Stimulated activated CD4-positive, alpha-beta T cell treated with anti-CD3 and anti-CD28 coated beads, Interleukin-4, amount 100 ng/mL, for 4 hours (primary cell): ENCODE data around the gene FNIP1.
"Not testable (repeated sequence)": the region's sequence is repeated elsewhere in the genome, so short reads cannot be mapped to it uniquely, and the experiment has no call there.

Source experiments
- DNase-seq, 2 experiments: peaks; one replicate each; pipeline ENCODE4 v3.0.0-alpha.2; 2020

Gene FNIP1

GRCh38 chr5:131635684-131636572 is 160.9 kb downstream of the FNIP1 start:
- DNase-seq: no peak

- peak; percentile 90 to 97 for DNase-seq
These were observed 161.7 kb downstream of the FNIP1 start, which contains the start of gene RAPGEF6 for GRCh38 chr5:131634996-131635683. Gene RAPGEF6, minus strand, starts transcription at chr5:131635229. Its CDS starts 199 bp downstream, at chr5:131635030.

GRCh38 chr5:131634666-131634995 is 162.2 kb downstream of the FNIP1 start:
- DNase-seq: peak; percentile 41 to 42

GRCh38 chr5:131634238-131634637 is 162.6 kb downstream of the FNIP1 start:
- DNase-seq: no peak

GRCh38 chr5:131633830-131634229 is 163.0 kb downstream of the FNIP1 start:
- no peak for DNase-seq

GRCh38 chr5:131630963-131631350 is 165.9 kb downstream of the FNIP1 start:
- no peak for DNase-seq

- DNase-seq: no peak
These were observed 166.4 kb downstream of the FNIP1 start for GRCh38 chr5:131630208-131630962.

- no peak for DNase-seq
These were observed 167.8 kb downstream of the FNIP1 start for GRCh38 chr5:131628990-131629389.

- DNase-seq: no peak
These were observed 169.5 kb downstream of the FNIP1 start for GRCh38 chr5:131627207-131627865.

GRCh38 chr5:131622633-131623032 is 174.2 kb downstream of the FNIP1 start:
- no peak for DNase-seq

GRCh38 chr5:131621164-131621563 is 175.7 kb downstream of the FNIP1 start:
- DNase-seq: not testable (repeated sequence)

GRCh38 chr5:131619102-131619501 is 177.7 kb downstream of the FNIP1 start:
- DNase-seq: no peak

GRCh38 chr5:131617140-131617822 is 179.5 kb downstream of the FNIP1 start:
- no peak for DNase-seq

GRCh38 chr5:131615957-131616356 is 180.9 kb downstream of the FNIP1 start:
- no peak for DNase-seq

- DNase-seq: no peak
These were observed 183.4 kb downstream of the FNIP1 start for GRCh38 chr5:131613423-131613822.

- DNase-seq: no peak
These were observed 185.8 kb downstream of the FNIP1 start for GRCh38 chr5:131611064-131611381.

- DNase-seq: no peak
These were observed 186.4 kb downstream of the FNIP1 start for GRCh38 chr5:131610198-131611063.

GRCh38 chr5:131609774-131610173 is 187.0 kb downstream of the FNIP1 start:
- DNase-seq: no peak

- no peak for DNase-seq
These were observed 188.2 kb downstream of the FNIP1 start for GRCh38 chr5:131608597-131608996.

- no peak for DNase-seq
These were observed 188.8 kb downstream of the FNIP1 start for GRCh38 chr5:131607903-131608540.

- no peak for DNase-seq
These were observed 189.4 kb downstream of the FNIP1 start for GRCh38 chr5:131607418-131607817.
